ENCODE data around the gene REEP6.
A peak's percentile ranks its signal among the peaks of the same experiment; 100 is the strongest.

Gene REEP6

DNA sequence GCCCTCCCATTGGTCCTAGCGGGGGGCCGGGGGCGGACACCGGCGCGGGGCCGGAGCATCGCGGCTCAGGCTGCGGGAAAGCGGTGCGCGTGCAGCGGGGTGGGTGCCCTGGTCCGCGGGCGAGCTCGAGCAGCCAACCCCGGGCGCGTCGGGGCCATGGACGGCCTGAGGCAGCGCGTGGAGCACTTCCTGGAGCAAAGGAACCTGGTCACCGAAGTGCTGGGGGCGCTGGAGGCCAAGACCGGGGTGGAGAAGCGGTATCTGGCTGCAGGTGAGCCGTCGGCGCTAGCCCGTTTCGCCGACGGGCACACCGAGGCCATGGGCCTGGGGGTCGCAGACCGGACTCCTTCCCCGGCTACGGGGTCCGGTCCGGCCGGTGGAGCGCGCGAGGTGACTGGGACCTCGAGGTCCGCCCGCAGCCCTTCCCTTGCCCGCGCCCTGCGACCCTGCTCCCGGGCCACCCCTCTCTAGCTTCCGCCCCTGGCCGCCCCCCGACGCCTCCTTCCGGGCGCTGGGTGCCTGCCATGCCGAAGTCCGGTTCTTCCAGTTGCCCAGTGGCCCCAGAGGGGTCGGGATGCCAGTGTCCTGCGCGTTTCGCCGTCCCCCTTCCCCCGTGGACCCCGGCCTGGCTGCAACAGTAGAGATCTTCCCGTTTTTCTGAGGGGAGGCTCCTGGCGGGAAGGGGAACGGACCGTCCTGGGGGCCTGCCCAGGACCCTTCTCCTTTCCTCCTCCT is at the start of gene REEP6:
Gene REEP6, plus strand, starts transcription at position 68 of the 735 bp plus-strand sequence. Its CDS starts 89 bp downstream, at position 157.
- TF ChIP-seq, protein P1, sequence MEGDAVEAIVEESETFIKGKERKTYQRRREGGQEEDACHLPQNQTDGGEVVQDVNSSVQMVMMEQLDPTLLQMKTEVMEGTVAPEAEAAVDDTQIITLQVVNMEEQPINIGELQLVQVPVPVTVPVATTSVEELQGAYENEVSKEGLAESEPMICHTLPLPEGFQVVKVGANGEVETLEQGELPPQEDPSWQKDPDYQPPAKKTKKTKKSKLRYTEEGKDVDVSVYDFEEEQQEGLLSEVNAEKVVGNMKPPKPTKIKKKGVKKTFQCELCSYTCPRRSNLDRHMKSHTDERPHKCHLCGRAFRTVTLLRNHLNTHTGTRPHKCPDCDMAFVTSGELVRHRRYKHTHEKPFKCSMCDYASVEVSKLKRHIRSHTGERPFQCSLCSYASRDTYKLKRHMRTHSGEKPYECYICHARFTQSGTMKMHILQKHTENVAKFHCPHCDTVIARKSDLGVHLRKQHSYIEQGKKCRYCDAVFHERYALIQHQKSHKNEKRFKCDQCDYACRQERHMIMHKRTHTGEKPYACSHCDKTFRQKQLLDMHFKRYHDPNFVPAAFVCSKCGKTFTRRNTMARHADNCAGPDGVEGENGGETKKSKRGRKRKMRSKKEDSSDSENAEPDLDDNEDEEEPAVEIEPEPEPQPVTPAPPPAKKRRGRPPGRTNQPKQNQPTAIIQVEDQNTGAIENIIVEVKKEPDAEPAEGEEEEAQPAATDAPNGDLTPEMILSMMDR (conservative IDR thresholded peaks at IDR 0.05; ENCODE audit: low read depth, low read length) = no peak

DNA sequence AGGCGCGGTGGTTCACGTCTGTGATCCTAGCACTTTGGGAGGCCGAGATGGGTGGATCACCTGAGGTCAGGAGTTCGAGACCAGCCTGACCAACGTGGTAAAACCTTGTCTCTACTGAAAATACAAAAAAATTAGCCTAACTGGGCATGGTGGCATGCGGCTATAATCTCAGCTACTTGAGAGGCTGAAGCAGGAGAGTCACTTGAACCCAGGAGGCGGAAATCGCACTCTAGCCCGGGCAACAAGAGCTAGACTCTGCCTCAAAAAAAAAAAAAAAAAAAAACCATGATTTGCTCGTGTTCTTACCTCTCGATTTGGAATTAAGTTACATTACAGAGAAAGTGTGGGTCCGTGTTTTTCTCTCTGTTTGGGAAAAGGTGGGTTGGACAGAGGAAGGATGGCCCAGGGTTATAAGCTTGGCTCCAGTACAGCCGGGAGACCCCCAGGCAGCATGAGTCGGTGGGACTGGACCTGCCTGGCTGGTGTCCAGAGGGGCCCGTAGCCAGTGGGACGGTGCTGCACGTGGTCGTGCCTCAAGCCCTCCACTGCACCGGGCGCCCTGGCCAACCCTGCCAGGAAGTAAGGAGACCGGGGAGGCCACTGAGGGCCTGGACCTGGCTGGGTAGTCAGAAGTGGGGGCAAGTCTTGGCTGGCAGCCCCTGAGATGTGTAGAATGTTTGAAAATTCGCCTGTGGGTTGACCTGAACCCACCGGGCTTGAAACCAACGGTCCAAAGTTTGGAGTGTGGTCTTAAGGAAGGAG is 49.1 kb upstream of the REEP6 start:
- Histone ChIP-seq H3K27ac (no peak overlapping the region), H3K79me2 (ENCODE audit: insufficient read depth, low read depth) (peaks cover 24% of the 10 kb centered on the region), H3K27me3 (ENCODE audit: insufficient read depth, low read depth) (peaks cover 10% of the 10 kb centered on the region; the same call in 1 of the 2 replicates), H4K20me1 (ENCODE audit: insufficient read depth) (peaks cover 9% of the 10 kb centered on the region), H3K9ac (no peak overlapping the region), H3K4me3 (IDR thresholded peaks at IDR 0.05; ENCODE audit: insufficient read depth, low read depth, low read length) (no peak overlapping the region), H3K36me3 (ENCODE audit: insufficient read depth) (peaks cover 11% of the 10 kb centered on the region; the same call in 1 of the 2 replicates), H3K4me1 (ENCODE audit: low read depth, poor library complexity, severe bottlenecking) (peaks cover 22% of the 10 kb centered on the region), H2AFZ (ENCODE audit: low read depth) (no peak overlapping the region), H3K4me2 (no peak overlapping the region)
- TF ChIP-seq, protein P1 (conservative IDR thresholded peaks at IDR 0.05; ENCODE audit: low read depth, low read length) = no peak

More for the DNA sequence above, at the start of gene REEP6:
- Histone ChIP-seq H3K27ac (no peak within 1 kb of the TSS), H4K20me1 (ENCODE audit: insufficient read depth) (no peaks in the 10 kb centered on the region), H3K79me2 (ENCODE audit: insufficient read depth, low read depth) (no peaks in the 10 kb centered on the region), H3K4me1 (ENCODE audit: low read depth, poor library complexity, severe bottlenecking) (peaks cover 7% of the 10 kb centered on the region), H3K9ac (no peak within 1 kb of the TSS; the same call in 1 of the 2 replicates), H3K4me3 (IDR thresholded peaks at IDR 0.05; ENCODE audit: insufficient read depth, low read depth, low read length) (no peak within 1 kb of the TSS), H3K27me3 (ENCODE audit: insufficient read depth, low read depth) (peaks cover 62% of the 10 kb centered on the region), H2AFZ (ENCODE audit: low read depth) (peak within 1 kb of the TSS; percentile 94), H3K36me3 (ENCODE audit: insufficient read depth) (no peaks in the 10 kb centered on the region), H3K4me2 (peak within 1 kb of the TSS; percentile 93)

DNA sequence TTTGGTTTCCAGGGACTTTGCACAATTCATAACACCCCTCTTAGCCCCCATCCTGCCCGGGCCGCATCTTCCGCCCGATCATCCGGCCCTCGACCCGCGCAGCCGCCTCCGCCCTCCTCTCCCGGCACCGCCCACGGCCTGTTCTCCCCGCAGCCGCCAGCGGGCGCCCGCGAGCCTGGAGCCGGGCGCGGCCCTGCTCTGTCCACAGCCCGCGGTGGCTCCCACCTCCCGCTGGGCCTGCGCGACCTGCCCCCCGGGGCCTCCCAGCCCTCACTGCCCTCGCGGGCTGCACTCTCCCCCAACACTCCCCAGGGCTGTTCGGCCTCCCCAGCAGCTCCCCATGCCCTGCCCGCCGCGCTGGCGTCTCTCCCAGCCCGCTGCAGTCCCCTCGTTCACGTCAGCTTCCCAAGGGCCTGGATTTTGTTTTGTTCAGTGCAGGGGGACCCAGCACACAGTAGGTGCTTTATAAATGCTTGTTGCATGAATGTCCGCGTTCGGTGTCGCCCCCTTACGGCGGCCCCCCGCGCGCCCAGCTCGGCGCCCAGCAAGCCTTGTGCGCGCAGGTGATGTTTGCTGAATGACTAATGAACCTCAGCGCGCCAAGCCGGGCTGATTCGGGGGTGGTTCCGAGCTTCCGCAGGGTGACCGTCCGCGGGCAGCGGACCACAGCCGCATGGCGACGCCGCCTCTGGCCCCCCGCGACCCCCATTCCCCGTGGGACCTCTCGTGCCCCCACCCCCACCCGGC is 45.6 kb upstream of the REEP6 start:
- Histone ChIP-seq H3K4me2 (peak overlapping the region; percentile 63), H3K27ac (no peak overlapping the region), H4K20me1 (ENCODE audit: insufficient read depth) (peaks cover 4% of the 10 kb centered on the region), H3K27me3 (ENCODE audit: insufficient read depth, low read depth) (peaks cover 45% of the 10 kb centered on the region), H3K9ac (no peak overlapping the region), H3K79me2 (ENCODE audit: insufficient read depth, low read depth) (peaks cover 4% of the 10 kb centered on the region; the same call in 1 of the 2 replicates), H3K4me3 (IDR thresholded peaks at IDR 0.05; ENCODE audit: insufficient read depth, low read depth, low read length) (no peak overlapping the region), H2AFZ (ENCODE audit: low read depth) (peak overlapping the region; percentile 47; the same call in 1 of the 2 replicates), H3K36me3 (ENCODE audit: insufficient read depth) (peaks cover 10% of the 10 kb centered on the region; the same call in 1 of the 2 replicates), H3K4me1 (ENCODE audit: low read depth, poor library complexity, severe bottlenecking) (peaks cover 14% of the 10 kb centered on the region)
- TF ChIP-seq, protein P1 (conservative IDR thresholded peaks at IDR 0.05; ENCODE audit: low read depth, low read length) = peak; percentile 81
